Measurements from ENCODE around the gene PTPRS.

DNA sequence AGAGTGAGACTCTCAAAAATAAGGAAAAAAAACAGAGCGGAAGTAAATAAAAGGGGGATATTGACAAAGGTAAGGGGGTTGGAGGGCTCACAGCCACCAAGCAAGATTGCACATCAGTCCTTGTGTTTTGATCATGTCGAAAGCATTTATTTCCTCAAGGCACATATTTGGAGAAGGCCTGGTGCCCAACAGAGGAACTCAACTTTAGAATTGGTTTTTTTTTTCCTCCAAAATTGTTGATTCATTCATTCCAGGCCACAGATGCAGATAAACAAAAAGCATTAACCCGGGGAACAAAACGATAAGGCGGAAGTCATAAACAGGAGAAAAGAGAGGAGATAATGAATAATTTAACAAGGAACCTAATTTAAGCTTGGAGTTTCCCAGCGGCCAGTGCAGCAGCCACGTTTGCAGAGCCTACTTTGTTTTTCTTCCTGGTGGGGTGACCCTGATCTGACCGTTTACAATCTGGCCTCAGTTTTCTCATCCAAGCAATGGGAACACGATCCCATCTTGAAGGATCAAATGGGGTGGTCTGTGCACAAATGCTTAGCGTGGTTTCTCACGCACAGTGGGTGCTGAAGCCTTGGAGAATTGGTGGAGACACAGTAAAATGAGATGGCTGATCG is 2.1 kb upstream of the PTPRS start:
- TF ChIP-seq, protein P1, sequence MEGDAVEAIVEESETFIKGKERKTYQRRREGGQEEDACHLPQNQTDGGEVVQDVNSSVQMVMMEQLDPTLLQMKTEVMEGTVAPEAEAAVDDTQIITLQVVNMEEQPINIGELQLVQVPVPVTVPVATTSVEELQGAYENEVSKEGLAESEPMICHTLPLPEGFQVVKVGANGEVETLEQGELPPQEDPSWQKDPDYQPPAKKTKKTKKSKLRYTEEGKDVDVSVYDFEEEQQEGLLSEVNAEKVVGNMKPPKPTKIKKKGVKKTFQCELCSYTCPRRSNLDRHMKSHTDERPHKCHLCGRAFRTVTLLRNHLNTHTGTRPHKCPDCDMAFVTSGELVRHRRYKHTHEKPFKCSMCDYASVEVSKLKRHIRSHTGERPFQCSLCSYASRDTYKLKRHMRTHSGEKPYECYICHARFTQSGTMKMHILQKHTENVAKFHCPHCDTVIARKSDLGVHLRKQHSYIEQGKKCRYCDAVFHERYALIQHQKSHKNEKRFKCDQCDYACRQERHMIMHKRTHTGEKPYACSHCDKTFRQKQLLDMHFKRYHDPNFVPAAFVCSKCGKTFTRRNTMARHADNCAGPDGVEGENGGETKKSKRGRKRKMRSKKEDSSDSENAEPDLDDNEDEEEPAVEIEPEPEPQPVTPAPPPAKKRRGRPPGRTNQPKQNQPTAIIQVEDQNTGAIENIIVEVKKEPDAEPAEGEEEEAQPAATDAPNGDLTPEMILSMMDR (IDR thresholded peaks at IDR 0.05), result no peak
- no peak for TF ChIP-seq ZFX (IDR thresholded peaks at IDR 0.05; ENCODE audit: borderline replicate concordance)

Data from 22Rv1 (cell line).